Activated CD4-positive, CD25-positive, alpha-beta regulatory T cell (primary cell): ENCODE data around the gene ST3GAL3.
"Not testable (repeated sequence)": the region's sequence is repeated elsewhere in the genome, so short reads cannot be mapped to it uniquely, and the experiment has no call there.

Source experiments
- DNase-seq, 4 experiments: peaks; one replicate each; lab custom pipeline; 2025; lab: John Stamatoyannopoulos, UW

The ST3GAL3 gene

DNA sequence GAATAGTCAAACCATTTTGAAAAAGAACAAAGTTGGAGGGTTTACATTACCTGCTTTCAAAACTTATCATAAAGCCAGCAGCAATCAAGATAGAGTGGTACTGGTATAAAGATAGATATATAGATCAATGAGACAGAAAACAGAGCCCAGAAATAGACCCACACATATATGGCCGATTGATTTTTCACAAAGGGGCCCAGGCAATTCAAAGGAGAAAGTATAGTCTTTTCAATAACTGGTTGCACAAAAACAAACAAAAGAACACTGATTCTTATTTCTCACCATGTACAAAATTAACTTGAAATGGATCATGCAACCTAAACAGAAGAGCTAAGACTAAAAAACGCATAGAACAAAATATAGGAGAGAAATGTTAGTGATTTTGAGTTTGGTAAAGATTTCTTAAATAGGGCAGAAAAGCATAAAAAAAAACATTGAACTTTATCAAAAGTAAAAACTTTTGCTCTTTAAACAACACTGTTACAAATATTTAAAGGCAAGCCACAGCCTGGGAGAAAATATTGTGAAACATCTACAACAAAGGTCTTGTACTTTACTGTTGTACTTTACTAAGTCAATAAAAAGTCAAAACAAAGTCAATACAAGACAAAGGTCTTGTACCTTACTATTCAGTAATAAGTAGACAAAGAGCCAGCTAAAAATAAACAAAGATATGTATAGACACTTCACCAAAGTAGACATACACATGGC lies 50.2 kb downstream of the ST3GAL3 start:
- DNase-seq = no peak

- no peak for DNase-seq
These were observed 53.5 kb downstream of the ST3GAL3 start for GRCh38 chr1:43760745-43761317.

- peak in 1 of 4 experiments; percentile 2 for DNase-seq
These were observed 56.2 kb downstream of the ST3GAL3 start for GRCh38 chr1:43763497-43763973.

DNA sequence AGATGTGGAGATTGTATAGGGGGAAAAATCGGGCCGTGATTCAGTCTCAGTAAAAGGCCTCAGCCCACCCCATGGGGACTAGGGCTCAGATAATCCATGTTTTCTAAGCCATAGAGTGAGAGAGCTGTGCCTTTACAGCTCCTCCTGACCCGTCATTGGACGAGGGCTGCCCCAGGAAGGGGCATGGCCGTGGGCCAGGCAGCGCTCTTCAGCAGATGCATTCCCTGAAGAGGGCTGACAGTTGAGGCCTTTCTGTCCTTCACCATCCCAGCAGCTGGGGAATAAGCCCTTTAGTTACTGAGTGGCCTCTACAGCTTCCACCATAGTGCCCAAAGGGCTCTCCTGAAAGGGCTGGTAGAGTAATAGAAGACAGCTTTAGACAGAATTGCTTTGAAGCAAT lies 57.2 kb downstream of the ST3GAL3 start:
- DNase-seq = no peak

- no peak for DNase-seq
These were observed 58.9 kb downstream of the ST3GAL3 start for GRCh38 chr1:43766086-43766784.

DNA sequence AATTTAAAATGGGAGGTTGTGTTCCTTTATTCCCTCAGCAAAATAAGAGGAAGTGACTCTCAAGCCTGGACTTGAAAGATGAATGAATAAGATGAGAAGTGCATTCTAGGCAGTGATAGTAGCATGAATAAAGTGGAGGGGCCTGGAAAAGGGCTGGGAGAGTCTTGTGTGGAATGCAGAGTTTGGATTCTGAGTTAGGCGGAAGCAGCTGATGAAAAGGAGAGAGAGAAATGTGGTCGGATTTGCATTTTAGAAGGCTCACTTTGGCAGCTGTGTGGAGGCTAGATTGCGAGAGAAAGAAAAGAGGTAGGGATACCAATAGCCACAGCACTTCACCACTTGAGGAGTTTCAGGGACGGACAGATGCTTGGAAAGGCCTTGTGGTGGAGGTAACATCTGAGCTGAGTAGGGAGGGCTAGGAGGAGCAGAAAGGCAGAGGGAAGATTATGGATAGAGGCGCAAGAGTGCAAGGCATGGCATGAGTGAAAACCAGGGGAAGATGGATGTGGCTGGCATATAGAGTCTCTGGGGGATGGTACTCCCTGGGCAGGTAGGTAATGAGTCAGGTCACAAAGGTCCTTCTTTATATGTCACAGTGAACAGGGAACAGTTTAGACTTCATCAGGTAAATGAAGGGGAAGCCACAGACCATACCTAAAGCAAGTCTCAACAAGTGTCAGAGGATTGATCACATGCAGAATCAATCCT lies 59.6 kb downstream of the ST3GAL3 start:
- DNase-seq = no peak

GRCh38 chr1:43768168-43768567 lies 60.8 kb downstream of the ST3GAL3 start:
- no peak for DNase-seq

- no peak for DNase-seq
These were observed 62.1 kb downstream of the ST3GAL3 start for GRCh38 chr1:43769350-43769908.

- no peak for DNase-seq
These were observed 62.8 kb downstream of the ST3GAL3 start for GRCh38 chr1:43770111-43770510.

GRCh38 chr1:43772978-43773377 lies 65.6 kb downstream of the ST3GAL3 start:
- DNase-seq = no peak

DNA sequence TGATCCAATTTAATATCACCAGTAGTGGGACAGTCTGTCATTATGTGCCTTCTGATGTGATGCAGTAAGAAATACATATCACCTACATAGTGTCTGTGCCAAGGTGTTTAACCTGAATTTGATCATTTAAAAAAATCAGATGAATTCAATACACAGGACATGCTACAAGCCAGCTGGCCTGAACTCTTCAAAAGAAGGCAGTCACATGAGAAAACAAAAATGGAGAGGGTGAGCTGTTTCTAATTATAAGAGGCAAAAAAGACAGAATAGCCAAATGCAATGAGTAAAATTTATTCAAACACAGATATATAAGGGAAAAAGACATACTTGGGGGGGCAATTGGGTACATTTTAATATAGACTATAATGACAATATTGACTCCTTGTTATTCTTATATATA lies 66.5 kb downstream of the ST3GAL3 start:
- no peak for DNase-seq

DNA sequence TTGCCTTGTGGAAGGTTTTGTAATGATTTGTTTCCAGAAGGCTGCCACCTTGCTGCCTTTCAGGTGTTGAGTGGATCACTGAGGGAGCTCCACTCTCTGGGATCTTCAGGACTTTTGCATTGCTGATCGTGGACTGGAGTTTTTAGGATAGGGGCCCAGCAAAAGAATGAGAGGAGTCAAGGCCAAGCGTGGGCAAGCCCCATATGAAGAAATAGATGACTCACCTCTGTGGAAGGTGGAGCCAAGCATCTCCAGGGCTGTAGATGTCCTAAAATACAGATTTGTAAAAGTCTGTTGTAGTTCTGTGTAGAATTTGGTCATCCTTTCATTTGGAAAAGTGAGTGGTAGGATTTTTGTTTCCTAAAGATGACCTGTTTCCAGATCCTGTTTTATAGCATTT lies 67.0 kb downstream of the ST3GAL3 start:
- no peak for DNase-seq

GRCh38 chr1:43776043-43776761 lies 68.9 kb downstream of the ST3GAL3 start:
- no peak for DNase-seq

- not testable (repeated sequence) for DNase-seq
These were observed 70.6 kb downstream of the ST3GAL3 start for GRCh38 chr1:43777916-43778315.

- DNase-seq = no peak
These were observed 71.9 kb downstream of the ST3GAL3 start for GRCh38 chr1:43779266-43779665.

DNA sequence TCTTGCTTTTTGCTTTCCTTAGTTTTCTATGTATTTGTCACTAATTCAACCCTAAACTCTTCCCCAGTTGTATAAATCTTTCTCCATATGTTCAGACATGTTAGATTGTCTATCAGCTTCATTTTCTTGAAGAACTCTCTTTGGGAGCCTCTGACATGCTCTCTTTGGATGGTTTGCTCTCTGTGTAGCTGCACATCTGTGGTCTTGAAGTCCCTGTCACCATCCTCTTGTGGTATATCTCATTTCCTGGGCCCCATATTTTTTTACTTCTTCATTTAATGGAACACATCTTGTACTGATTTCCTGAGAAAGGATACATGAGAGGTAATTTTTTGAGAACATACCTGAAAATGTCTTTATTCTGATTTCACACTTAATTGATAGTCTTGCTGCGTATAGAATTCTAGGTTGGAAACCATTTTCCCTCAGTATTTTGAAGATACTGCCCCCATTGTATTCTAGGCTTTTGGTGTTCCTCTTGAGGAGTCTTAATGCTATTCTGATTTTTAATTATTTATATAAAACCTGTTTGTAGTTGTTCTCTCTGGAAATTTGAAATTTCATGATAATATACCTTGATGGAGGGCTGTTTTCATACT lies 72.6 kb downstream of the ST3GAL3 start:
- no peak for DNase-seq

GRCh38 chr1:43781574-43781973 lies 74.2 kb downstream of the ST3GAL3 start:
- DNase-seq = no peak

- no peak for DNase-seq
These were observed 75.8 kb downstream of the ST3GAL3 start for GRCh38 chr1:43783096-43783670.

- DNase-seq = no peak
These were observed 76.4 kb downstream of the ST3GAL3 start for GRCh38 chr1:43783671-43784205.

DNA sequence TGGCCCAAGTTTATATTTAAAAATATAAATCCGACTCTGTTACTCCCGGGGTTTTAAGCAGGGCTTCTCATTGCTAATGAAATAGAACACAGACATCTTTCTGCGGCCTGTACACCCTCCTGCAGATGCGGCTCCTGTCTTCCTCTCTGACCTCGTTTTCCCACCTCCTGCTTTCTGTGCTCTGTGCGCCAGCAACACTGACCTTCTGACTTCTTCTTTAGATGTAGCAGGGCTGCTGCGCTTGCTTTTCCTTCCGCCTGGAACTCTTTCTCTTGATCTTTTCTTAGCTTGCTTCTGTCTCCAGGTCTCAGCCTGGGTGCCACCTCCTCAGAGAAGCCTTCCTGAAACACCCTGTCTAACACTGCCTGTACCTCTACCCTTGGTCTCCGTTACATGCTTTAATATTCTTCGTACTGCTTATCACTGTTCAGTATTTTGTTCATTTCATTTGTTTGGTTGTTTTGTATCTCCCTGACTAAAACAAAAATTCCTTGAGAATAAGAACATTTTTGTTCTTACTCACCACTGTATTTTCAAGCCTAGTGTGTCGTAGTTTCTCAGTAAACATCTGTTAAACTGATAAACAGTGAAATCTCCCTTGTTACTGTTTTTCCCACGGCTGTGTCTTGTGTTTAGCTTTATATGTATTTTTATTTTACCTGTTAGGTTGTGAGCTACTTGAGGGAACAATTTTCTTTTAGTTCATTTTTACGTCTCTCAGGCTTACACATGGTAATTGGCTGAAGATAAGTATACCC lies 79.0 kb downstream of the ST3GAL3 start:
- no peak for DNase-seq
